HepG2 (cell line): Measurements from ENCODE around the gene MED19. TPM values are rescaled to one million over a fixed set of nuclear protein-coding genes. Genes with fewer than 3 reads are reported as not detected.

Experiments
- HCFC1 ChIP-seq: fragments of 150-350 bp; IDR thresholded peaks from 2 replicates; pipeline ENCODE4 v1.6.1; 2014; ENCODE audit warnings: low read depth, low read length
- KAT8 ChIP-seq: IDR thresholded peaks from 2 replicates; pipeline ENCODE4 v1.6.1; 2016; ENCODE audit warnings: missing genetic modification reagents, missing compliant biosample characterization
- KLF15 ChIP-seq: sonication (generic); formaldehyde crosslinking; IDR thresholded peaks from 2 replicates; pipeline ENCODE4 v1.8.1; 2023; ENCODE audit warnings: borderline replicate concordance, mild to moderate bottlenecking, inconsistent platforms, missing genetic modification reagents, mixed read lengths
- MTA3 ChIP-seq: sonication (generic); formaldehyde crosslinking; IDR thresholded peaks from 2 replicates; pipeline ENCODE4 v1.4.0; 2020; ENCODE audit warnings: missing genetic modification reagents
- MYPOP ChIP-seq: sonication (generic); formaldehyde crosslinking; IDR thresholded peaks from 2 replicates; pipeline ENCODE4 v1.8.1; 2023; ENCODE audit warnings: mild to moderate bottlenecking, moderate library complexity, missing genetic modification reagents
- RXRB ChIP-seq: IDR thresholded peaks from 2 replicates; pipeline ENCODE4 v1.6.1; 2016; ENCODE audit warnings: borderline replicate concordance, missing genetic modification reagents, missing compliant biosample characterization
- SAFB2 ChIP-seq: sonication (generic); formaldehyde crosslinking; IDR thresholded peaks from 2 replicates; pipeline ENCODE4 v1.5.1; 2020; ENCODE audit warnings: missing genetic modification reagents, low read depth, mild to moderate bottlenecking, borderline replicate concordance
- TIGD3 ChIP-seq: sonication (generic); formaldehyde crosslinking; IDR thresholded peaks from 2 replicates; pipeline ENCODE4 v1.5.1; 2020; ENCODE audit warnings: mild to moderate bottlenecking, missing genetic modification reagents, borderline replicate concordance
- ZBTB2 ChIP-seq: sonication (generic); formaldehyde crosslinking; IDR thresholded peaks from 2 replicates; pipeline ENCODE4 v1.8.0; 2022; ENCODE audit warnings: low read depth, missing genetic modification reagents
- ZFP62 ChIP-seq: sonication (generic); formaldehyde crosslinking; IDR thresholded peaks from 2 replicates; pipeline ENCODE4 v1.4.0; 2020; ENCODE audit warnings: missing genetic modification reagents
- ZFY ChIP-seq: sonication (generic); formaldehyde crosslinking; IDR thresholded peaks from 2 replicates; pipeline ENCODE4 v1.4.0; 2020; ENCODE audit warnings: missing genetic modification reagents
- ZNF275 ChIP-seq: sonication (generic); formaldehyde crosslinking; IDR thresholded peaks from 2 replicates; pipeline ENCODE4 v1.8.0; 2022; ENCODE audit warnings: missing genetic modification reagents, mild to moderate bottlenecking, inconsistent platforms, borderline replicate concordance
- ZNF331 ChIP-seq: sonication (generic); formaldehyde crosslinking; IDR thresholded peaks from 2 replicates; pipeline ENCODE4 v1.4.0; 2020; ENCODE audit warnings: missing genetic modification reagents
- ZNF558 ChIP-seq: sonication (generic); formaldehyde crosslinking; IDR thresholded peaks from 2 replicates; pipeline ENCODE4 v1.9.0; 2022; ENCODE audit warnings: mild to moderate bottlenecking, missing genetic modification reagents, borderline replicate concordance
- ZNF710 ChIP-seq: sonication (generic); formaldehyde crosslinking; IDR thresholded peaks from 2 replicates; pipeline ENCODE4 v1.5.0; 2020; ENCODE audit warnings: mild to moderate bottlenecking, missing genetic modification reagents, borderline replicate concordance
- polyA plus RNA-seq, 8 experiments: library from polyadenylated mRNA; depleted of rRNA in 3 of 8; stranded (reverse) in 7 of 8; unstranded in 1 of 8; fragments of >200 nt; fragmentation: Illumina TruSeq in 4 of 8; extraction: Trizol in 4 of 8; gene quantifications; 2 replicates each; pipeline versions ENCODE4 v1.2.1 to v1.2.3, GENCODE V29; 2011 to 2016; ENCODE audit warnings: low read depth in 4 of 8, missing spikeins in 1 of 8, mixed read lengths in 1 of 8; ENCODE audit not compliant: insufficient read depth in 1 of 8
- total RNA-seq, 5 experiments: library from RNA; depleted of rRNA; stranded (reverse); fragments of >200 nt; fragmentation: Illumina TruSeq; extraction: Trizol; gene quantifications; 2 replicates each; pipeline ENCODE4 v1.2.3, GENCODE V29; 2016; ENCODE audit warnings: low read depth in 1 of 5
- TF ChIP-seq, protein P1 (sequence below): sonication (generic); formaldehyde crosslinking; IDR thresholded peaks from 2 replicates; pipeline ENCODE4; 2020; ENCODE audit warnings: missing genetic modification reagents, mild to moderate bottlenecking, borderline replicate concordance

MED19 gene
- total and polyA plus RNA-seq, 2 of the 13 experiments (the other 11 are each of a cell fraction or from before 2014, with no cell fraction given), result 12.9 to 13.8 TPM

DNA sequence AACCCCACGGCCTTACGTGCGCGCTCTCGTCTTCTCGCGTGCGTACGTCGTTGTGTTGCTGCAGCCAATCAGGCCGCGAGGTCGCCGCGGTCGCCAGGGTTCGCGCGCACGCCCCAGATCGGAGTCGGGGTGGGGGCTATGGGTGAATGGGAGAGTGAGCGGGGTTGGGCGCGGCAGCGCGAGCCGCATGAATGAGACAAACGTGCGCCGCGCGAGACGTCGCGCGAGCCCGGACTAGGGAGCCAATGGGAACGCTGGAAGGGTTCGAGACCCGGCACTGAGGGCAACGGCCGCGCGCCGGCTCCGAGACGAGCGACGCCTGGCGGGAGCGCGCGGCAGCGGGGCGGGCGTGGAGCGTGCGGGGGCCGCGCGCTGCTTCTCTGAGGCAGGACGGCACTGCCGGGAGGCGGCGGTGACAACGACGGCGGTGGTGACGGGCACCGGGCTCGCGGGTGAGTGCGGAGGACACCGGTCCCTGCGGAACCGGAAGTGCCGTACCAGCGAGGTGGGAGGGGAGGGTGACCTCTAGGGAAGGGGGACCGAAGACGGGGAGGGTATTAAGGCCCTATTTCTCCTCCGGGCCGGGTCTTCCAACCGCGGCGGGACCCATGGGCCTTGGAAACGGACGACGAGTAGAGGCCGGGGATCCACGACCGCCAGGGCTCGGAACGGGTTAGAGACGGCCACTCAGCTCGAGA, 44.1 kb downstream of the MED19 start, which contains the start of gene ZDHHC5 (continued):
- peak; percentile 95; the same call in 1 of the 2 replicates for TF ChIP-seq SAFB2 (CRISPR knock-in tag)
- peak; percentile 9; the same call in 1 of the 2 replicates for TF ChIP-seq RXRB (CRISPR knock-in tag)
- no peak; the same call in 1 of the 2 replicates for TF ChIP-seq HCFC1
- 0 out of 2 replicates have a peak, but pooled peaks have one; percentile 9 for TF ChIP-seq ZNF331 (CRISPR knock-in tag)
- TF ChIP-seq ZNF710, result 0 out of 2 replicates have a peak, but pooled peaks have one; percentile 21
- 0 out of 2 replicates have a peak, but pooled peaks have one; percentile 22 for TF ChIP-seq ZNF275 (CRISPR knock-in tag)
- TF ChIP-seq MTA3, result no peak
- TF ChIP-seq ZFP62 (CRISPR knock-in tag), result no peak
- peak; percentile 76; the same call in 1 of the 2 replicates for TF ChIP-seq MYPOP
- no peak for TF ChIP-seq TIGD3
- peak; percentile 46; the same call in 1 of the 2 replicates for TF ChIP-seq ZNF558 (CRISPR knock-in tag)
- TF ChIP-seq KLF15 (CRISPR knock-in tag), result 0 out of 2 replicates have a peak, but pooled peaks have one; percentile 27
- TF ChIP-seq, protein P1, sequence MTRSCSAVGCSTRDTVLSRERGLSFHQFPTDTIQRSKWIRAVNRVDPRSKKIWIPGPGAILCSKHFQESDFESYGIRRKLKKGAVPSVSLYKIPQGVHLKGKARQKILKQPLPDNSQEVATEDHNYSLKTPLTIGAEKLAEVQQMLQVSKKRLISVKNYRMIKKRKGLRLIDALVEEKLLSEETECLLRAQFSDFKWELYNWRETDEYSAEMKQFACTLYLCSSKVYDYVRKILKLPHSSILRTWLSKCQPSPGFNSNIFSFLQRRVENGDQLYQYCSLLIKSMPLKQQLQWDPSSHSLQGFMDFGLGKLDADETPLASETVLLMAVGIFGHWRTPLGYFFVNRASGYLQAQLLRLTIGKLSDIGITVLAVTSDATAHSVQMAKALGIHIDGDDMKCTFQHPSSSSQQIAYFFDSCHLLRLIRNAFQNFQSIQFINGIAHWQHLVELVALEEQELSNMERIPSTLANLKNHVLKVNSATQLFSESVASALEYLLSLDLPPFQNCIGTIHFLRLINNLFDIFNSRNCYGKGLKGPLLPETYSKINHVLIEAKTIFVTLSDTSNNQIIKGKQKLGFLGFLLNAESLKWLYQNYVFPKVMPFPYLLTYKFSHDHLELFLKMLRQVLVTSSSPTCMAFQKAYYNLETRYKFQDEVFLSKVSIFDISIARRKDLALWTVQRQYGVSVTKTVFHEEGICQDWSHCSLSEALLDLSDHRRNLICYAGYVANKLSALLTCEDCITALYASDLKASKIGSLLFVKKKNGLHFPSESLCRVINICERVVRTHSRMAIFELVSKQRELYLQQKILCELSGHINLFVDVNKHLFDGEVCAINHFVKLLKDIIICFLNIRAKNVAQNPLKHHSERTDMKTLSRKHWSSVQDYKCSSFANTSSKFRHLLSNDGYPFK, result no peak
- TF ChIP-seq ZBTB2 (CRISPR knock-in tag), result peak; percentile 99
- peak; percentile 89 for TF ChIP-seq ZFY
- peak; percentile 45; the same call in 1 of the 2 replicates for TF ChIP-seq KAT8 (CRISPR knock-in tag)
